Kidney epithelial cell (primary cell): ENCODE data around the gene MCRS1. TPM values are rescaled to one million over a fixed set of nuclear protein-coding genes. Genes with fewer than 3 reads are reported as not detected.

ENCODE experiments used
- DNase-seq: peaks from one replicate; pipeline ENCODE4 v3.0.0-alpha.2; 2010; ENCODE audit warnings: low read depth
- H3K27me3 ChIP-seq: 2 replicates; pipeline ENCODE4 v1.6.0; 2011; ENCODE audit warnings: low read length; ENCODE audit not compliant: control insufficient read depth, insufficient read depth
- H3K36me3 ChIP-seq: 2 replicates; pipeline ENCODE4 v1.5.1; 2011; ENCODE audit warnings: low read length; ENCODE audit not compliant: control insufficient read depth, insufficient read depth
- H3K4me3 ChIP-seq: 2 replicates; pipeline ENCODE4 v1.5.1; 2011; ENCODE audit warnings: low read depth, mild to moderate bottlenecking, control low read depth, low read length
- CTCF ChIP-seq: IDR thresholded peaks from 2 replicates; pipeline ENCODE4 v1.5.1; 2011; ENCODE audit warnings: mild to moderate bottlenecking, moderate library complexity, low read length, control low read depth, inconsistent platforms; ENCODE audit not compliant: insufficient read depth, poor library complexity, severe bottlenecking
- total RNA-seq: library from RNA; depleted of rRNA; stranded (reverse); fragments of >200 nt; gene quantifications from 2 replicates; pipeline ENCODE4 v1.2.3, GENCODE V29; 2015

The MCRS1 gene
- total RNA-seq, 1 donor from 2014 or later: 79.7 TPM

- peaks cover 42% of the 10 kb centered on the region for H3K27me3 ChIP-seq
- no peak for TF ChIP-seq CTCF
- no peak for DNase-seq
- H3K4me3 ChIP-seq: no peak overlapping the region
- peaks cover 1% of the 10 kb centered on the region for H3K36me3 ChIP-seq
Observed at GRCh38 chr12:49552014-49552413, 15.9 kb downstream of the MCRS1 start.

DNA sequence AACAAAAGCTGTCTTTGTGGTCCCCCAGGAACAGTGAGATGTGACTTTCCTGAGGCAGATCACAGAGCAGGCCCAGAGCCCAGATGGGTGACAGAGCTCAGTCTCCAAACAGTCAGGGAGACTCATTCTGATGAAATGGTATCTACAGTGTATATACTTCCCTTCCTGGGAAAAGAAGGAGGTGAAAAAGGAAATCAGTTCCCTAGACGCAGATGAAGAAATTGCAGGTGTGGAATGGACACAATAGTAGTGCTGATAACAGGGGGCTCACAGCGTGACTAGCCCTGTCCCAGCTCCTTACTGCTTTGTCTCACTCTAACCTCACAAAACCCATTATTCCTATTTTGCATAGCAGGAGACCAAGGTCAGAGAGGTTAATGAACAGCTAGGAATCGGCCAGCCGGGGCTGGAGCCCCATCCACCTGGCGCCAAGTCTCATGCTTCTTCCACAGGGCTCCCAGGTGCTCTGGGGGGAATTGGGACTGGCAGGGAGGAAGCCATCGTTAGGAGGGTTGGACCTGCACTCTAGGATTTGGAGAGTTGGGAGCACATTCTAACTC lies 17.2 kb downstream of the MCRS1 start:
- no peak for DNase-seq
- Histone ChIP-seq H3K27me3 (peaks cover 50% of the 10 kb centered on the region), H3K4me3 (no peak overlapping the region), H3K36me3 (no peaks in the 10 kb centered on the region)
- TF ChIP-seq CTCF: no peak

DNA sequence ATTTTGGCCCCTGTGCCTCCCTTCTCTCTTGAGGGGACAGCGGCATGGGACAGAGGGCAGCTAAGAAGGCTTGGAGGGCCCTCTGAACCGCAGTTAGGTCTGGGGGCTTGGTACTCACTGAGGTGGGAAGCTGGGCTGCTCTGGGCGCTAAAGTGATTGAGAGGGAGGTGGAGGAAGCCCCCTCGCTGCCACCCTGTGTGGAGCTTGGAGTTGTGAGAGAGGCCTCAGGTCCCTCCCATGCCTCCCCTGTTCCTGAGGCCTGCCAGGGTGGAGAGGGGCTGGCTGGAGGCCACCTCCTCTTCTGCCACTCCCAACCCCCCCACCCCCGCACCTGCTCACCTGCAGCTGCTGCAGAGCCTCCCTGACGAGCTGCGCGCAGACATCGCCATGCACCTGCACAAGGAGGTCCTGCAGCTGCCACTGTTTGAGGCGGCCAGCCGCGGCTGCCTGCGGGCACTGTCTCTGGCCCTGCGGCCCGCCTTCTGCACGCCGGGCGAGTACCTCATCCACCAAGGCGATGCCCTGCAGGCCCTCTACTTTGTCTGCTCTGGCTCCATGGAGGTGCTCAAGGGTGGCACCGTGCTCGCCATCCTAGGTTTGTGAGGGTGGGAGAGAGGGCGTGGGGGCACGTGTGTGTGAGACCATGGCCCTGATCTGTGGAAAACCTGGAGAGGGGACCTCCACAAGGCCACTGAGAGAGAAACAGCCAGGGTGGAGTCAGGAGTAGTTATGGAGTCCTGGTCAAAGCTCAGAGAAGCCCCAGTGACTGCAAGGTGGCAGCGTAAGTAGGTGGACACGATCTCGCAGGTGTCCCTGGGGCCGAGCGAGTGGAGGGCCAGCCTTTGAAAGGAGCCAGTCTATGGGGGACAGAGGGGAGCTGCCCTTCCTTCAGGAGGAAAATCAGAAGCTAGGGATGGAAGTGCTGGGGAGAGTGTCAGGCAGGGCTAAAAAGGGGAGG lies 17.9 kb downstream of the MCRS1 start:
- no peak for TF ChIP-seq CTCF
- Histone ChIP-seq H3K36me3 (no peaks in the 10 kb centered on the region), H3K27me3 (peaks cover 52% of the 10 kb centered on the region), H3K4me3 (no peak overlapping the region)
- no peak for DNase-seq

DNA sequence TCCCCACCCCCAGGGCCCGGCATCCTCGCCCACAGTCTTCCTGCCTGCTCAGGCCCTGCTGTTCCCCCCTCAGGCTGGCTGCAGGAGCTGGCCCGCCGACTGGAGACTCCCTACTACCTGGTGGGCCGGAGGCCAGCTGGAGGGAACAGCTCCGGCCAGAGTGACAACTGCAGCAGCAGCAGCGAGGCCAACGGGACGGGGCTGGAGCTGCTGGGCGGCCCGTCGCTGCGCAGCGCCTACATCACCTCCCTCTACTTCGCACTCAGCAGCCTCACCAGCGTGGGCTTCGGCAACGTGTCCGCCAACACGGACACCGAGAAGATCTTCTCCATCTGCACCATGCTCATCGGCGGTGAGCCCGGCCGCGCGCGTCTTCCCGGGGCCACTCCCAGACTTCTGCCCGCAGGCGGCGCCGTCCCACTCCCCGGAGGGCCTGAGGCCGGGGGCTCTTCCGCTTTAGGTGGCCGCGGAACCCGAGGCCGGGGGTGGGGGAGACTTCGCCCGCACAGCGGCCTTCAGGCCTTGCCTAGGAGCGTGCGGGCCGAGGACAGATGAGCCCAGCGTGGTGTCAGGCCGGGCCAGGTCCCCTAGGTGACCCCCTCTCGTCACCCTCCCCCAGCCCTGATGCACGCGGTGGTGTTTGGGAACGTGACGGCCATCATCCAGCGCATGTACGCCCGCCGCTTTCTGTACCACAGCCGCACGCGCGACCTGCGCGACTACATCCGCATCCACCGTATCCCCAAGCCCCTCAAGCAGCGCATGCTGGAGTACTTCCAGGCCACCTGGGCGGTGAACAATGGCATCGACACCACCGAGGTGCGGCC lies 18.9 kb downstream of the MCRS1 start:
- H3K27me3 ChIP-seq: peaks cover 61% of the 10 kb centered on the region
- no peak overlapping the region for H3K4me3 ChIP-seq
- no peaks in the 10 kb centered on the region for H3K36me3 ChIP-seq
- TF ChIP-seq CTCF: peak; percentile 45
- no peak for DNase-seq

DNA sequence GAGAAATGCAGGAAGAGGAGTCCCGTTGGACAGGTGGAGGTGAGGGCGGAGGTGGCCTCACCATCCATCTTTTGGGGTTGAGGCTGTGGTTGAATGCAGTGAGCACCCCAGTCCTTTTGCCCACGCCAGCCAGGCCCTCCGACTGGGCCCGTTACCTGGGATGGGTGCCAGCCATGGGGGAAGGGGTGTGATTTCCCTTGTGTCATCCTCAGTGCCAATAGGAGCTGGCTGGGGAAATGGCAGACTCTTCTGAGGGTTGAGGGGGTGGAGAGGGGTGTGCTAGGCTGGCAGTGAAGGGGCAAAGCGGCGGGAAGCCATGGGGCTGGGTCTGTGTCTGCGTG lies 19.5 kb downstream of the MCRS1 start:
- no peak for TF ChIP-seq CTCF
- no peak for DNase-seq
- H3K27me3 ChIP-seq: peaks cover 67% of the 10 kb centered on the region
- H3K4me3 ChIP-seq: no peak overlapping the region
- H3K36me3 ChIP-seq: no peaks in the 10 kb centered on the region
